Mammary epithelial cell (primary cell): ENCODE results near the gene BNIP2.
"Not testable (repeated sequence)": the region's sequence is repeated elsewhere in the genome, so short reads cannot be mapped to it uniquely, and the experiment has no call there.

Experiments used
- CTCF ChIP-seq, 2 donors: IDR thresholded peaks in 1 of 2; conservative IDR thresholded peaks in 1 of 2; 2 replicates each; pipeline ENCODE4 v1.5.1; 2011 to 2012; ENCODE audit warnings: inconsistent platforms in 2 of 2, low read length in 2 of 2, mild to moderate bottlenecking in 2 of 2, control low read depth in 1 of 2, low read depth in 1 of 2; ENCODE audit not compliant: insufficient read depth in 1 of 2; ENCODE audit errors: extremely low read depth in 1 of 2
- EZH2 ChIP-seq: IDR thresholded peaks from 2 replicates; pipeline ENCODE4 v1.6.1; 2012; ENCODE audit warnings: low read length, inconsistent platforms, borderline replicate concordance

GRCh38 chr15:59637507-59637906 is 51.6 kb downstream of the BNIP2 start:
- peak; percentile 17 to 28 for TF ChIP-seq CTCF (conservative IDR thresholded peaks at IDR 0.05 in 1 of 2, IDR thresholded peaks at IDR 0.05 in 1 of 2; ENCODE audit: extremely low read depth in 1 of 2, insufficient read depth in 1 of 2, low read depth in 1 of 2, low read length in 2 of 2)
- TF ChIP-seq EZH2: not testable (repeated sequence)
